ENCODE measurements around the gene ART5. TPM values are rescaled to one million over a fixed set of nuclear protein-coding genes. Genes with fewer than 3 reads are reported as not detected.
"Not testable (repeated sequence)": the region's sequence is repeated elsewhere in the genome, so short reads cannot be mapped to it uniquely, and the experiment has no call there.

The ART5 gene
- total and polyA plus RNA-seq, 2 donors: 0.09 to 0.39 TPM

- Histone ChIP-seq H3K27ac (ENCODE audit: low read depth in 1 of 2, low read length in 1 of 2) (no peak within 1 kb of the TSS), H3K36me3 (ENCODE audit: control insufficient read depth in 2 of 2, insufficient read depth in 2 of 2, low read length in 1 of 2) (no peaks in the 10 kb centered on the region), H3K27me3 (ENCODE audit: control insufficient read depth in 2 of 2, insufficient read depth in 1 of 2, low read length in 1 of 2) (peaks cover 5 to 50% of the 10 kb centered on the region in 2 donors), H3K9me3 (ENCODE audit: control insufficient read depth in 2 of 2, insufficient read depth in 1 of 2, low read length in 1 of 2) (peaks cover 0 to 8% of the 10 kb centered on the region in 2 donors), H3K4me1 (ENCODE audit: control insufficient read depth in 2 of 2, insufficient read depth in 2 of 2, low read length in 2 of 2) (peaks cover 7 to 8% of the 10 kb centered on the region in 2 donors), H3K4me3 (ENCODE audit: low read length in 2 of 2) (no peak within 1 kb of the TSS)
- 83% methylated on average over 4 of the region's 4 CpGs for WGBS
- DNase-seq (ENCODE audit: low read depth in 6 of 9, low spot score in 9 of 9): no peak
These were observed 3.0 kb upstream of the ART5 start, which contains the start of gene ART1 for GRCh38 chr11:3644817-3645235. ART1 (plus strand) TSS chr11:3645128; CDS start chr11:3659214, 14,086 bp downstream.

GRCh38 chr11:3643102-3643546, 1.3 kb upstream of the ART5 start:
- H3K36me3 ChIP-seq (ENCODE audit: control insufficient read depth in 2 of 2, insufficient read depth in 2 of 2, low read length in 1 of 2); H3K4me3 ChIP-seq (ENCODE audit: low read length in 2 of 2); H3K27ac ChIP-seq (ENCODE audit: low read depth in 1 of 2, low read length in 1 of 2); DNase-seq (ENCODE audit: low read depth in 6 of 9, low spot score in 9 of 9); H3K9me3 ChIP-seq (ENCODE audit: control insufficient read depth in 2 of 2, insufficient read depth in 1 of 2, low read length in 1 of 2); H3K4me1 ChIP-seq (ENCODE audit: control insufficient read depth in 2 of 2, insufficient read depth in 2 of 2, low read length in 2 of 2): not testable (repeated sequence)
- WGBS: 67% methylated on average over 11 of the region's 11 CpGs
- H3K27me3 ChIP-seq (ENCODE audit: control insufficient read depth in 2 of 2, insufficient read depth in 1 of 2, low read length in 1 of 2): peaks cover 5 to 49% of the 10 kb centered on the region in 2 donors

DNA sequence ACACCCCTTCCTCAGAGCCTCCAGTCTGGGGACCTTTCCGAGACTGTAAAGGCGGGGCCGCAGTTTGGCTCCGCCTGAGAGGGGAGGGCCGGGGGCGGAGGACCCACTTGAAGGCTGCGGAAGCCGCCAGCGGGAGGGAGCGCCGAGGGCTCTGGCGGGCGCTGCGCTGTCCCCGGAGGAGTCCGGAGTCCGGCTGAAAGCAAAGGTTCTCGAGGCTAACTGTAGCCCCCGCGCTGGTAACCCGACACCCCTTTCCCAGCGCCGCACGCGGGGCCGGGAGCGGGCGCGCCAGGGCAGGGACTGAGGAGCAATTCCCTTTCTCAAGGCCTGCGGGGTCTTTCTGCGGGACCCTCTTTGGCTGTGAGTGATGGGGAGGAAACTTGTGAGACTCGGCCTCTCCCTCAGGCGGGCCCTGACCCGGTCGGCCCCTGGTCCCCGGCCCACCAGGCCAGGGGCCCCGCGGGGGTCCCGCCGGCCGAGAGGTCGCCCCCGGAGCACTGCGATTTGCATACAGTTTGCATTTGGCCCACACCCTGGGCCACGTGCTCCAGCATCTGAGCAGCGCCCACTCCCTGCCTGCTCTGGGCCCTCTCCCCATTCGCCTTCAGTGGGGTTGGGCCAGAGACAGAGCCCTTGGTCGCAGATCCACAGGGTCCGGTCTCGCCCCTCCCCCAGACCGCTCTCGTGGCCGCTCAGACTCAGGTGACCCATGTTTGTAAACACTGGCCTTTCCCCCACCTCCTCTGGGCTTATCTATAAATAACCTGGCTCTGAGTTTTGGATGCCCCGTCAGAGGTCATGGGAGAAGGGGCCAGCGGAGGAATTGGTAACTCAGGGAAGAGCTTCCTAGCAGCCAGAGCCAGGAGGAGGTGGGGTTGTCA, 519 bp upstream of the ART5 start:
- Histone ChIP-seq H3K27ac (ENCODE audit: low read depth in 1 of 2, low read length in 1 of 2) (no peak overlapping the region), H3K4me3 (ENCODE audit: low read length in 2 of 2) (peak overlapping the region; percentile 38 to 49), H3K36me3 (ENCODE audit: control insufficient read depth in 2 of 2, insufficient read depth in 2 of 2, low read length in 1 of 2) (no peaks in the 10 kb centered on the region), H3K9me3 (ENCODE audit: control insufficient read depth in 2 of 2, insufficient read depth in 1 of 2, low read length in 1 of 2) (peaks cover 0 to 8% of the 10 kb centered on the region in 2 donors), H3K27me3 (ENCODE audit: control insufficient read depth in 2 of 2, insufficient read depth in 1 of 2, low read length in 1 of 2) (peaks cover 5 to 49% of the 10 kb centered on the region in 2 donors), H3K4me1 (ENCODE audit: control insufficient read depth in 2 of 2, insufficient read depth in 2 of 2, low read length in 2 of 2) (peaks cover 7 to 8% of the 10 kb centered on the region in 2 donors)
- WGBS: 3% methylated on average over 55 of the region's 55 CpGs
- DNase-seq (ENCODE audit: low read depth in 6 of 9, low spot score in 9 of 9): peak; percentile 6 to 90 (median 54)

- H3K27ac ChIP-seq (ENCODE audit: low read depth in 1 of 2, low read length in 1 of 2): no peak overlapping the region
- no peaks in the 10 kb centered on the region for H3K36me3 ChIP-seq (ENCODE audit: control insufficient read depth in 2 of 2, insufficient read depth in 2 of 2, low read length in 1 of 2)
- H3K4me1 ChIP-seq (ENCODE audit: control insufficient read depth in 2 of 2, insufficient read depth in 2 of 2, low read length in 2 of 2): peaks cover 7 to 8% of the 10 kb centered on the region in 2 donors
- DNase-seq (ENCODE audit: low read depth in 6 of 9, low spot score in 9 of 9): no peak
- H3K27me3 ChIP-seq (ENCODE audit: control insufficient read depth in 2 of 2, insufficient read depth in 1 of 2, low read length in 1 of 2): peaks cover 5 to 49% of the 10 kb centered on the region in 2 donors
- H3K4me3 ChIP-seq (ENCODE audit: low read length in 2 of 2): no peak overlapping the region
- peaks cover 0 to 8% of the 10 kb centered on the region in 2 donors for H3K9me3 ChIP-seq (ENCODE audit: control insufficient read depth in 2 of 2, insufficient read depth in 1 of 2, low read length in 1 of 2)
- 77% methylated on average over 8 of the region's 8 CpGs for WGBS
These were observed 601 bp downstream of the ART5 start for GRCh38 chr11:3641191-3641590.

DNA sequence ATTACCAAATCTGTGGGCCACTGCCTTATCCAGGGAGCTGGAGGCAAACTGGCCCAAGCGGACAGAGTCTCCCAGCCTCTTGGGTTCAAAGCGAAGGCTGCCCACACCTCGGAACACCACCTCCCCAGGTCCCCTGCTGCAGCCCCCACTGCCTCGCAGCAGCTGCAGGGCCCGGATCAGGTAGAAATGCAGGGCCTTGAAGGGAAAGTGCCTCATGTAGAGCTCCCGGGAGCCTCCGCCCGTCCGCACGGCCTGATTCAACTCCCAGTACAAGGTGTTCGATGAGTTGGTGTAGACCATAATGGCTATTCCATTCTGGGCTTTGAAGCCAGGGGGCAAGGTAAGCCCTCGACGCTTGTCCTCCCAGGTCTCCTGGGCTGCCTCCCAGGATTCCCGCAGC, 2.0 kb downstream of the ART5 start:
- 99% methylated on average over 14 of the region's 14 CpGs for WGBS
- peaks cover 7 to 8% of the 10 kb centered on the region in 2 donors for H3K4me1 ChIP-seq (ENCODE audit: control insufficient read depth in 2 of 2, insufficient read depth in 2 of 2, low read length in 2 of 2)
- peaks cover 0 to 8% of the 10 kb centered on the region in 2 donors for H3K9me3 ChIP-seq (ENCODE audit: control insufficient read depth in 2 of 2, insufficient read depth in 1 of 2, low read length in 1 of 2)
- no peak for DNase-seq (ENCODE audit: low read depth in 6 of 9, low spot score in 9 of 9)
- H3K36me3 ChIP-seq (ENCODE audit: control insufficient read depth in 2 of 2, insufficient read depth in 2 of 2, low read length in 1 of 2): no peaks in the 10 kb centered on the region
- H3K27me3 ChIP-seq (ENCODE audit: control insufficient read depth in 2 of 2, insufficient read depth in 1 of 2, low read length in 1 of 2): peaks cover 5 to 42% of the 10 kb centered on the region in 2 donors
- H3K4me3 ChIP-seq (ENCODE audit: low read length in 2 of 2): no peak overlapping the region
- no peak overlapping the region for H3K27ac ChIP-seq (ENCODE audit: low read depth in 1 of 2, low read length in 1 of 2)

DNA sequence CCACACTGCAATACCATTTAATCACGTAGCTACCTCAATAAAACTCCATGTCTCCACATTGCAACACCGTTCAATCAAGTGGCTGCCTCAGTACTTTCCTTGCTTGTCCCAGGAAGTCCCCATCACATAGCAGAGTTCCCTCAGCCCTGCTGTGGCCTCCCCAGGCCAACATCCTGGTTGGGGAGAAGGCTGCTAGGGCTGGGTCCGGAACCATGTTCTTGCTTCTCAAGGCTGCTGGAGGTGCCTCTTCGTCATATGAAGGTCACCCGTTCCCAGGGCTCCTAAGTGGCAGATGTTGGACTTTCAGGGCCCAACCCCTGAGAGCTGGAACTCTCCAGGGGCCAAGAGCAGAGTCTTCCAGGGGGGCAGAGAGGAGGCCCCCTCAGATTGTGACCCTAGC, 3.3 kb downstream of the ART5 start:
- Histone ChIP-seq H3K36me3 (ENCODE audit: control insufficient read depth in 2 of 2, insufficient read depth in 2 of 2, low read length in 1 of 2) (no peaks in the 10 kb centered on the region), H3K4me3 (ENCODE audit: low read length in 2 of 2) (no peak overlapping the region), H3K4me1 (ENCODE audit: control insufficient read depth in 2 of 2, insufficient read depth in 2 of 2, low read length in 2 of 2) (peaks cover 7 to 8% of the 10 kb centered on the region in 2 donors), H3K27me3 (ENCODE audit: control insufficient read depth in 2 of 2, insufficient read depth in 1 of 2, low read length in 1 of 2) (peaks cover 5 to 30% of the 10 kb centered on the region in 2 donors), H3K27ac (ENCODE audit: low read depth in 1 of 2, low read length in 1 of 2) (no peak overlapping the region), H3K9me3 (ENCODE audit: control insufficient read depth in 2 of 2, insufficient read depth in 1 of 2, low read length in 1 of 2) (peaks cover 0 to 8% of the 10 kb centered on the region in 2 donors)
- WGBS: 92% methylated on average over 5 of the region's 5 CpGs
- DNase-seq (ENCODE audit: low read depth in 6 of 9, low spot score in 9 of 9): no peak

DNA sequence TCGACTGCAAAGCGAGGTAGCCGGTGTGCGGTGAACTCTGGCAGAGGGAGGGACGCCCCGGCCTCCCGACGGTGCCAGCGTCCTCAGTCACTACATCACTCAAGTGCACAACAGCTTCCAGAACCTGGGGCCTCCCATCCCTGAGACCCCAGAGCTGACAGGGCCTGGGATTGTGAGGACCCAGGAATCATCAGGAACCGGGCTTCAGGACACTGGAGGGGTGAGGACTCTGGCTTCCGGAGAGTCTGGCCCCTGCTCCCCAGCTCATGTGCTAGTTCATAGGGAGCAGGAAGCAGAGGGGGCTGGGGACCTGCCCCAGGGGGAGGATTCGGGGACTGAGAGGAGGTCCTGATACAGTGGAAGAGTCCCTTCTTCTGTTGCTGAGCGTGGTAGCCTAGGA, 4.6 kb downstream of the ART5 start:
- H3K4me1 ChIP-seq (ENCODE audit: control insufficient read depth in 2 of 2, insufficient read depth in 2 of 2, low read length in 2 of 2): peaks cover 2 to 3% of the 10 kb centered on the region in 2 donors
- peaks cover 2 to 17% of the 10 kb centered on the region in 2 donors for H3K27me3 ChIP-seq (ENCODE audit: control insufficient read depth in 2 of 2, insufficient read depth in 1 of 2, low read length in 1 of 2)
- no peak for DNase-seq (ENCODE audit: low read depth in 6 of 9, low spot score in 9 of 9)
- peaks cover 0 to 7% of the 10 kb centered on the region in 2 donors for H3K9me3 ChIP-seq (ENCODE audit: control insufficient read depth in 2 of 2, insufficient read depth in 1 of 2, low read length in 1 of 2)
- no peak overlapping the region for H3K4me3 ChIP-seq (ENCODE audit: low read length in 2 of 2)
- 81% methylated on average over 13 of the region's 13 CpGs for WGBS
- H3K27ac ChIP-seq (ENCODE audit: low read depth in 1 of 2, low read length in 1 of 2): no peak overlapping the region
- H3K36me3 ChIP-seq (ENCODE audit: control insufficient read depth in 2 of 2, insufficient read depth in 2 of 2, low read length in 1 of 2): no peaks in the 10 kb centered on the region

DNA sequence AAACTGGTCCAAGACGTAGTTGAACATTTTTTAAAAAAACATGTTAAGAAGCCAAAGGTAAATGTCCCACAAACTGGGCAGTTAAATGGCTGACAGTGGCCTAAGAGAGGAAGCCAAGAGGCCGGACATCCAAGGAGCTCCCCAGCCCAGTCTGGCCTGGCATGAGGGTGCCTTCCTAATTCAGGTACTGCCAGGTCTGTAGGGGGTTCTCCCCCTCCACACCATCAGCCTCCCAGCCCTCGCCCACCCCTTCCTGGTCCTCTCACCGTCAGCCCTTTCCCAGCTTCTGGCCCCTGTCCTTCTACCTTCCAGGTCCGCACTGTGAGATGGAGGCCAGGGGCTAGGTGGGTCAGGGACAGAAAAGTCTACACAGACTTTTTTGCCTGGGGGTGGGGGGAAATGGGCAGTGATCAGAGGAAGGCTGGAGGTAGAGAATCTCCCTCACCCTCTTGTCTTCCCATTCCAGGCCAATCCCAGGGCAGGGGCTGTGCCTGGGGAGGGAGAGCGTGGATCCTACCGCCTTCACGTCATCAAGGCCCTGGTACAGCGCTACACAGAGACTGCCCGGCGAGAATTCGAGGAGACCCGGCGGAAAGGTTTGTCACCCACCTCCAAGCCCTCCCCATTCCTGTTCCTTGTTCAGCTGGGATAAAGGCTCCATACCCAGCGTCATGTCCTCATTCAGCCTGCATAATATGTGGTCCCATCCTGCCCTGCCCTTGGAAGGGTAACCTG, 6.0 kb downstream of the ART5 start:
- no peaks in the 10 kb centered on the region for H3K36me3 ChIP-seq (ENCODE audit: control insufficient read depth in 2 of 2, insufficient read depth in 2 of 2, low read length in 1 of 2)
- no peaks in the 10 kb centered on the region for H3K9me3 ChIP-seq (ENCODE audit: control insufficient read depth in 2 of 2, insufficient read depth in 1 of 2, low read length in 1 of 2)
- no peaks in the 10 kb centered on the region for H3K4me1 ChIP-seq (ENCODE audit: control insufficient read depth in 2 of 2, insufficient read depth in 2 of 2, low read length in 2 of 2)
- no peak for DNase-seq (ENCODE audit: low read depth in 6 of 9, low spot score in 9 of 9)
- peaks cover 0 to 6% of the 10 kb centered on the region in 2 donors for H3K27me3 ChIP-seq (ENCODE audit: control insufficient read depth in 2 of 2, insufficient read depth in 1 of 2, low read length in 1 of 2)
- H3K27ac ChIP-seq (ENCODE audit: low read depth in 1 of 2, low read length in 1 of 2): no peak overlapping the region
- 98% methylated on average over 15 of the region's 15 CpGs for WGBS
- H3K4me3 ChIP-seq (ENCODE audit: low read length in 2 of 2): no peak overlapping the region

Measured in thymus (tissue), 11 donors.